Astrocyte of the cerebellum (primary cell): ENCODE data around the gene COLEC12.
"Not testable (repeated sequence)": the region's sequence is repeated elsewhere in the genome, so short reads cannot be mapped to it uniquely, and the experiment has no call there.

Experiments used
- DNase-seq: peaks from one replicate; pipeline ENCODE4 v3.0.0-alpha.2; 2011; ENCODE audit warnings: low read depth
- H3K4me3 ChIP-seq: 2 replicates; pipeline ENCODE4 v1.5.1; 2011; ENCODE audit warnings: mild to moderate bottlenecking, low read depth, low read length, moderate library complexity
- CTCF ChIP-seq: IDR thresholded peaks from 2 replicates; pipeline ENCODE4 v1.5.1; 2012; ENCODE audit warnings: low read length, low read depth, moderate library complexity, mild to moderate bottlenecking; ENCODE audit errors: missing control alignments
- in situ Hi-C: cut with HindIII; loops from 2 replicates; pipeline ENCODE4 v1.10.0; 2017; ENCODE audit warnings: low sequenced_read_pairs

The COLEC12 gene

GRCh38 chr18:317618-318017, 182.9 kb downstream of the COLEC12 start:
- in situ Hi-C loops = no loop called here
- H3K4me3 ChIP-seq = no peak overlapping the region
- no peak for TF ChIP-seq CTCF
- no peak for DNase-seq

- H3K4me3 ChIP-seq = no peak overlapping the region
- TF ChIP-seq CTCF = no peak
- DNase-seq = no peak
- in situ Hi-C loops = no loop called here
These were observed 184.1 kb downstream of the COLEC12 start for GRCh38 chr18:316393-316792.

- TF ChIP-seq CTCF = no peak
- DNase-seq = no peak
- H3K4me3 ChIP-seq = no peak overlapping the region
- in situ Hi-C loops = no loop called here
These were observed 186.6 kb downstream of the COLEC12 start for GRCh38 chr18:313931-314330.

- TF ChIP-seq CTCF = no peak
- no peak for DNase-seq
- in situ Hi-C loops = no loop called here
- no peak overlapping the region for H3K4me3 ChIP-seq
These were observed 188.1 kb downstream of the COLEC12 start for GRCh38 chr18:312415-312814.

- H3K4me3 ChIP-seq = no peak overlapping the region
- TF ChIP-seq CTCF = no peak
- in situ Hi-C loops = no loop called here
- DNase-seq = no peak
These were observed 190.5 kb downstream of the COLEC12 start for GRCh38 chr18:310042-310441.

- in situ Hi-C loops, DNase-seq, H3K4me3 ChIP-seq: not testable (repeated sequence)
These were observed 192.4 kb downstream of the COLEC12 start for GRCh38 chr18:308086-308485.

GRCh38 chr18:306608-307255, 193.8 kb downstream of the COLEC12 start:
- in situ Hi-C loops = no loop called here
- TF ChIP-seq CTCF = no peak

More at GRCh38 chr18:306608-307255, 193.8 kb downstream of the COLEC12 start:
- no peak for DNase-seq
- no peak overlapping the region for H3K4me3 ChIP-seq
